CD4-positive, alpha-beta memory T cell (primary cell): ENCODE results near the gene MCTP2. TPM values are rescaled to one million over a fixed set of nuclear protein-coding genes. Genes with fewer than 3 reads are reported as not detected.

Experiments
- CTCF ChIA-PET: fragments of 350-600 bp; sonication (Branson Sonifier 250); formaldehyde crosslinking; loops from one replicate; lab custom pipeline; 2021; ENCODE audit warnings: inconsistent platforms; ENCODE audit not compliant: partially characterized antibody; lab: Charles Lee
- POLR2A ChIA-PET: fragments of 350-600 bp; sonication (Branson Sonifier 250); formaldehyde crosslinking; loops from one replicate; lab custom pipeline; 2021; ENCODE audit not compliant: partially characterized antibody; lab: Charles Lee
- DNase-seq, 5 donors: peaks; one replicate each; pipeline versions ENCODE4 v3.0.0 to v3.0.0-alpha.2; 2020 to 2022; ENCODE audit warnings: mixed read lengths in 1 of 5
- H3K27ac ChIP-seq: one replicate; pipeline ENCODE4 v1.7.0; 2013; ENCODE audit warnings: low read depth, low read length
- H3K27me3 ChIP-seq: 2 replicates; pipeline ENCODE4 v1.7.0; 2013; ENCODE audit warnings: mild to moderate bottlenecking, low read length, moderate library complexity; ENCODE audit not compliant: insufficient read depth
- H3K36me3 ChIP-seq: 2 replicates; pipeline ENCODE4 v1.7.0; 2013; ENCODE audit warnings: mild to moderate bottlenecking, low read length, moderate library complexity; ENCODE audit not compliant: insufficient read depth
- H3K4me1 ChIP-seq: 2 replicates; pipeline ENCODE4 v1.7.0; 2013; ENCODE audit warnings: mild to moderate bottlenecking, low read length, moderate library complexity; ENCODE audit not compliant: insufficient read depth
- H3K4me3 ChIP-seq, 2 donors: one replicate each; pipeline ENCODE4 v1.7.0; 2013; ENCODE audit warnings: low read length in 2 of 2, mild to moderate bottlenecking in 1 of 2
- H3K9me3 ChIP-seq, 2 donors: one replicate each; pipeline ENCODE4 v1.7.0; 2013; ENCODE audit warnings: low read length in 2 of 2, control low read depth in 1 of 2; ENCODE audit not compliant: control insufficient read depth in 1 of 2
- H3K27ac Mint-ChIP-seq, 7 donors: one replicate each; pipeline ENCODE4 v1.8.0; 2020 to 2021; ENCODE audit warnings: mixed read lengths in 7 of 7, mild to moderate bottlenecking in 6 of 7, inconsistent platforms in 3 of 7, moderate library complexity in 3 of 7
- H3K27me3 Mint-ChIP-seq, 2 donors: one replicate each; pipeline ENCODE4 v1.8.0; 2020 to 2021; ENCODE audit warnings: mixed read lengths in 2 of 2
- H3K36me3 Mint-ChIP-seq, 2 donors: one replicate each; pipeline ENCODE4 v1.8.0; 2020 to 2021; ENCODE audit warnings: mixed read lengths in 2 of 2, inconsistent platforms in 1 of 2, mild to moderate bottlenecking in 1 of 2
- H3K4me1 Mint-ChIP-seq, 4 donors: one replicate each; pipeline ENCODE4 v1.8.0; 2020 to 2021; ENCODE audit warnings: mixed read lengths in 4 of 4, mild to moderate bottlenecking in 1 of 4
- H3K4me3 Mint-ChIP-seq, 8 donors: one replicate each; pipeline ENCODE4 v1.8.0; 2020 to 2021; ENCODE audit warnings: mixed read lengths in 8 of 8, mild to moderate bottlenecking in 7 of 8, moderate library complexity in 6 of 8, inconsistent platforms in 3 of 8
- H3K9me3 Mint-ChIP-seq, 8 donors: one replicate each; pipeline ENCODE4 v1.8.0; 2020 to 2021; ENCODE audit warnings: mixed read lengths in 8 of 8, mild to moderate bottlenecking in 5 of 8, inconsistent platforms in 3 of 8, moderate library complexity in 1 of 8
- intact Hi-C: fragments of 100-400 bp; cut with micrococcal nuclease; formaldehyde crosslinking; loops from one replicate; pipeline ENCODE4 v1.15.1; 2023
- polyA plus RNA-seq, 2 donors: library from polyadenylated mRNA; unstranded; fragments of 300-500 nt; fragmentation: Illumina TruSeq; gene quantifications; one replicate each; pipeline ENCODE4 v1.2.3, GENCODE V29; 2021
- total RNA-seq, 2 experiments: library from RNA; stranded (reverse); gene quantifications; one replicate each; pipeline ENCODE4 v1.2.3, GENCODE V29; 2021

Gene MCTP2
- total and polyA plus RNA-seq, 4 experiments from 2014 or later = 2.0 to 19.6 (median 11.8) TPM

DNA sequence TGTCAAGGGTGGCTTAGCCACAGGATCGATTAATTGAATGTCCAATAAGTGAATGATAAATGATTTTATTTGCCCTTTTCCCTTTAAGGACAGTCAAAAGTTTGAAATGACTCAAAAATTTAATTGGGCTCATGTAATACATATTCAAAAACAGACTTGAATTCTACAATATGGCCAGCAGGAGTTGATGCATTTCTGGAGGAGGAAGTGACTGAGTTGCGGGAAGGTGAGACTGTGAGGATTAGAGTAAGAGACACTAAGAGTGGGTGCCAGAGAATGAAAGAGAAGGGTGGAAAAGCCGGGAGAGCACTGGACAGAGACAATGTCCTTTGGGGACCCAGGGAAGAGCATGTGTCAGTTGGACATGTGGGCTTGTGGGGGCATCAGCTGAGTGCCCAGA lies 83.3 kb downstream of the MCTP2 start:
- H3K4me1 Mint-ChIP-seq = peaks cover 0 to 2% (median 0%) of the 10 kb centered on the region in 4 donors
- H3K27me3 Mint-ChIP-seq = no peaks in the 10 kb centered on the region
- H3K27ac Mint-ChIP-seq = peak overlapping the region in 1 of 7 donors; percentile 18

DNA sequence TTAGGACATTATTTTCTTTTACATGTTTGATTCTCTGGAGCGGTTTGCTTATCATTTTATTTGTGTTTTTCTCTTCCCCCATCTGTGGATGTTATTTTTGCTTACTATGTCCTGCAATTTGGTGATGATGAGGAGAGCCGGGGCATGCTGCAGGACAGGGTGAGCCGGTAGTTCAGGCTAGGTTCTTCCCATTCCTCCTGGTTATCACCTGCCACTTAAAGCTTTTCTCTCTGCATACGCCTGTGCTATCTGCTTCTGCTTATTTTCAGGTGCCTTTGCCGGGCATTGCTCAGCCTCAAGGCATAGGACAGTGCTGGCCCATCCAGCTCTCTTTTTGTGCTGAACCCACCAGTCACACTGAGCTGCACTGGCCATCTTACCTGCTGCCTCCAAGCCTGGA lies 85.8 kb downstream of the MCTP2 start:
- Histone ChIP-seq H3K36me3 (no peaks in the 10 kb centered on the region), H3K4me3 (no peak overlapping the region), H3K27me3 (no peaks in the 10 kb centered on the region), H3K27ac (no peak overlapping the region), H3K9me3 (no peaks in the 10 kb centered on the region), H3K4me1 (no peaks in the 10 kb centered on the region)
- no peak for DNase-seq
- POLR2A ChIA-PET = no interaction called here
- peaks cover 3 to 30% of the 10 kb centered on the region in 2 donors for H3K36me3 Mint-ChIP-seq
- intact Hi-C loops = no loop called here
- H3K27ac Mint-ChIP-seq = peak overlapping the region in 1 of 7 donors; percentile 44
- peaks cover 0 to 2% (median 0%) of the 10 kb centered on the region in 4 donors for H3K4me1 Mint-ChIP-seq
- CTCF ChIA-PET = interaction anchor here (1.0 kb wide), 1 partner anchor 17 kb away, joined by 3 read pairs; no protein-coding TSS in a partner anchor
- peaks cover 0 to 2% (median 0%) of the 10 kb centered on the region in 8 donors for H3K9me3 Mint-ChIP-seq
- H3K4me3 Mint-ChIP-seq = no peak overlapping the region
- H3K27me3 Mint-ChIP-seq = no peaks in the 10 kb centered on the region

More for the DNA sequence above, 83.3 kb downstream of the MCTP2 start:
- Mint-ChIP-seq H3K9me3 (peaks cover 0 to 2% (median 0%) of the 10 kb centered on the region in 8 donors), H3K36me3 (peaks cover 3 to 28% of the 10 kb centered on the region in 2 donors), H3K4me3 (no peak overlapping the region)
- intact Hi-C loops = no loop called here
- ChIA-PET CTCF (interaction anchor here (2.8 kb wide), 1 partner anchor 9 kb away, joined by 14 read pairs; no protein-coding TSS in a partner anchor), POLR2A (no interaction called here)
- no peak overlapping the region for H3K27ac ChIP-seq
- no peaks in the 10 kb centered on the region for H3K27me3 ChIP-seq
- no peaks in the 10 kb centered on the region for H3K36me3 ChIP-seq
- H3K4me3 ChIP-seq = no peak overlapping the region
- no peaks in the 10 kb centered on the region for H3K9me3 ChIP-seq
- no peak for DNase-seq
- no peaks in the 10 kb centered on the region for H3K4me1 ChIP-seq

DNA sequence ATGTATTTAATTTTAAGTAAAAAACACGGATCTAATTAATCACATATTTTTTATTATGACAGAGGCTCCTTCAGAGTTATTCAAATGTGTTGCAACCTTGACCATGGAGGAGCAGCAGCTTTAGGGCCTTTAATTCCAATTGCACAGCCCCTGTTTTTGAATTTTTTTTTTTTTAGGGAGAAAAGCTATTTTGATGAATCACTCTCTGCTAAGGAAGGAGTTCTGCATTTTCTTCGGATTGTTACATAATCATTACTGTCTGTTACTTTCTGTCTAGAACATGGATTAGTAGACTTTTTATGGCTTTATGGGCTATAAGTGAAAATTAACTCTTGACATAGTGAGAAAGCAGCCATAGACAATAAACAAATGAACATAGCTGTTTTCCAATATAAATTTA lies 90.8 kb downstream of the MCTP2 start:
- H3K4me1 ChIP-seq = no peaks in the 10 kb centered on the region
- no peak overlapping the region for H3K27ac Mint-ChIP-seq
- H3K4me1 Mint-ChIP-seq = peaks cover 5 to 9% (median 7%) of the 10 kb centered on the region in 4 donors
- H3K4me3 Mint-ChIP-seq = no peak overlapping the region
- intact Hi-C loops = loop anchor here (5.0 kb wide), 1 partner anchor 1235 kb away; the partner anchor contains the start of gene RGMA
- H3K36me3 Mint-ChIP-seq = peaks cover 3 to 15% of the 10 kb centered on the region in 2 donors
- CTCF ChIA-PET = interaction anchor here (0.6 to 8.0 kb wide), 6 partner anchors 8 to 1292 kb away, joined by 3 to 246 read pairs (median 26); partner anchors contain the start of gene MCTP2
- no peaks in the 10 kb centered on the region for H3K9me3 ChIP-seq
- H3K27ac ChIP-seq = no peak overlapping the region
- POLR2A ChIA-PET = no interaction called here
- H3K9me3 Mint-ChIP-seq = peaks cover 0 to 2% (median 0%) of the 10 kb centered on the region in 8 donors
- DNase-seq = no peak
- no peak overlapping the region for H3K4me3 ChIP-seq
- H3K27me3 Mint-ChIP-seq = no peaks in the 10 kb centered on the region
- no peaks in the 10 kb centered on the region for H3K36me3 ChIP-seq
- H3K27me3 ChIP-seq = no peaks in the 10 kb centered on the region

DNA sequence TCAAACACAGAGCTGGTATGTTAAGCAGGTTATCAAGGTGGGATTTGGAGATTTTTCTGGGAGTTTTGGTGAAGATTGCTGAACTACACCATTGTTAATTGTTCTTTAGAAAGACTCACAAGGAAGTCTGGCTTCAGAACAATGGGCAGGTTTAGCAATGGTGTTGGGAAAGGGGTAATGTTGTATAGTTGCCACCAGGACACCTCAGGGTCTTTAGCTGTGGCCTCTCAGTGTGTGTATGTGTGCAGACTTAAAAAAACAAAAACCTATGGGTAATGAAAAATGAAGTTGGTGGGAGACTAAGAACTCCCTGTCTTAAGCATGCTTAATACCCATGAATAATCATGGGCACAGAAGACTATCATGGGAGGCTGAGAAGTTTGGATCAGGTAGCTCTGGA lies 91.7 kb downstream of the MCTP2 start:
- Histone ChIP-seq H3K27me3 (no peaks in the 10 kb centered on the region), H3K36me3 (no peaks in the 10 kb centered on the region), H3K4me3 (no peak overlapping the region), H3K9me3 (no peaks in the 10 kb centered on the region), H3K4me1 (no peaks in the 10 kb centered on the region), H3K27ac (no peak overlapping the region)
- Mint-ChIP-seq H3K4me3 (no peak overlapping the region), H3K27ac (peak overlapping the region in 2 of 7 donors; percentile 1 to 22), H3K9me3 (peaks cover 0 to 2% (median 0%) of the 10 kb centered on the region in 8 donors), H3K36me3 (peaks cover 3 to 11% of the 10 kb centered on the region in 2 donors), H3K27me3 (no peaks in the 10 kb centered on the region), H3K4me1 (peaks cover 5 to 9% (median 7%) of the 10 kb centered on the region in 4 donors)
- ChIA-PET POLR2A (interaction anchor here (1.6 kb wide), 1 partner anchor 159 kb away, joined by 11 read pairs; no protein-coding TSS in a partner anchor), CTCF (interaction anchor here (0.7 to 8.0 kb wide), 21 partner anchors 9 to 1293 kb away, joined by 3 to 246 read pairs (median 5); partner anchors contain the start of gene MCTP2)
- intact Hi-C loops = loop anchor here (5.0 kb wide), 1 partner anchor 1236 kb away; the partner anchor contains the start of gene RGMA
- DNase-seq = no peak

DNA sequence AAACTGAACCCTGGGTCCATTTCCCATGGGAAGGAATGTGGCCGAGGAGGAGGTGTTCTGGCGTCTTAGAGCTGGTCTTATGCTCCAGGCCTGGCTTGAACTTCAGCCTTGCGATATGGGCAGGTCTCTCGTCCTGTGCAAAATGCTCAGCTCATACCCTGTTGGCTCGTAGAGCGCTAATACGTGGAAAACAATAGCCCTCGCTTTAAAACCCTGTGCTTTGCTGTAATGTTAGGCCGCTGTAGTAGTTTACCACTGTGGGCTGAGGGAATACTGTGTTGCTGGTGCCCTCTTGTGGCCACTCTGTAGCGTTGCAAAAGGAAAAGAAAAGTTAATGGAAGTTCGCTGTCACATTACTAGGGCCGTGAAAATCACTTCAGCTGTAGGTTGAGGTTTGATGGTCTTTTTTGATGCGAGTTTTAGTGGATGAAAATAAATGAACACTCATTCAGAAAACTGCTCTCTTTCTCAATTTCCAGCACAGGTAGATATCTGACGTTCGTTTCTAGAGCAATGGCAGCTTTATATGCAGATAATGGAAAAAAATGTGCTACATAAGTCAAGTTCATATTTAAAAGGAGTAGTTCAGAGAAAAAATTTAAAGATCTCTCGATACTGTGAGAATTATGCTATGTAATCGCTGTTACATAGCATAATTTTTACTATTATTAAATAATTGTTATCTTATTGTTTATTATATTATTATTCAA lies 92.9 kb downstream of the MCTP2 start:
- H3K27ac Mint-ChIP-seq = peak overlapping the region in 4 of 7 donors; percentile 52 to 74 (median 57)
- ChIA-PET POLR2A (interaction anchor here (0.6 to 1.6 kb wide), 2 partner anchors 160 to 1237 kb away, joined by 3 to 11 read pairs; no protein-coding TSS in a partner anchor), CTCF (interaction anchor here (0.6 to 8.0 kb wide), 30 partner anchors 9 to 1295 kb away, joined by 3 to 246 read pairs (median 4); partner anchors contain the start of gene MCTP2)
- DNase-seq = peak; percentile 38 to 55 (median 45)
- no peaks in the 10 kb centered on the region for H3K9me3 Mint-ChIP-seq
- H3K36me3 Mint-ChIP-seq = peaks cover 1 to 7% of the 10 kb centered on the region in 2 donors
- no peaks in the 10 kb centered on the region for H3K4me1 ChIP-seq
- H3K27me3 Mint-ChIP-seq = no peaks in the 10 kb centered on the region
- intact Hi-C loops = loop anchor here (1.0 to 5.0 kb wide), 3 partner anchors 93 to 1294 kb away; partner anchors contain the start of genes MCTP2 and RGMA
- peaks cover 5 to 9% (median 6%) of the 10 kb centered on the region in 4 donors for H3K4me1 Mint-ChIP-seq
- H3K36me3 ChIP-seq = no peaks in the 10 kb centered on the region
- H3K4me3 ChIP-seq = no peak overlapping the region
- H3K27ac ChIP-seq = no peak overlapping the region
- no peak overlapping the region for H3K4me3 Mint-ChIP-seq
- H3K27me3 ChIP-seq = no peaks in the 10 kb centered on the region
- no peaks in the 10 kb centered on the region for H3K9me3 ChIP-seq

DNA sequence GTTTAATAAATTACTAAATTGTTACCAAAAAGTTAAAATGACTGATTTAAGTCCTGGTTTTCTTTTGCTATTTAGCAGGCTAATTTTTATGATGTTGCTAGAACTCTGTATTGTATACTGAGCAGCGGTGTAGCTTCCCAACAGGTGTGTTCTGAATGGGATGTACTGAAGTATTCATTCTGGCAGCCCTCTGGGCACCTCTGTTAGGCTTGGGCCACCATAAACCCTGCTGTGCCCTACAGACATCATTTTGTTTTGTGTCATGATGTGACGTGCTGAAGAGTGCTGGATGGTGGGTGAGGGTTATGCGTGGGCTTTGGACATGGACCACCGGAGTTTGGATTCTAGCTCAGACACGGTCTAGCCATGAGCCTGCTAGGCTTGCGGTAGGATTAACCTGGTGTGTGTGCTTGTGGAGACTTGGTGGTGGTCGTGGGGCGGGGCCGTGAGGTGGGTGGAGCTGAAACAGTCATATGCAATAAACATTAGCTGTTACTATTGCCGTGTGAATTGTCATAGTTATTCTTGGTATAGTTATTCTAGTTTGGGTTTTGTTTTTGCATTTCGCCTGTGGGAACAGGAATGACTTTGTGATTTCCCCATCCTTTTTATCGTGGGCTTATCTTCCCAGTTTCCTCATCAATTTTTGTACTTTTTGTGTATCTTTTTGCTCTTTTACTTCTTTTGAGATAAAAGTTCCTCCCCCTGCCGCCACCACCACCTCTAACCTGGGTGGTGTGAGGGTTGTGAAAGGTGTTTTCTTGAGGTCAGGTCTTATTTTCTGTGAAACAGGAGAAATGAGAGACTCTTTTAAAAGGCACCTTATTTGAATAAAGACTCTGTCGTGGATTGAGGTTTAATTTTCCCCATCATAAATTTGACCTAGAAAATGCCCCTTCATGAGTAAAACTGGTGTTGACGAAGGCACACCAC lies 93.7 kb downstream of the MCTP2 start:
- peak in 2 of 5 donors; percentile 11 to 18 for DNase-seq
- no peaks in the 10 kb centered on the region for H3K36me3 ChIP-seq
- H3K4me3 ChIP-seq = no peak overlapping the region
- Mint-ChIP-seq H3K4me3 (peak overlapping the region in 1 of 8 donors; percentile 36), H3K27me3 (no peaks in the 10 kb centered on the region), H3K4me1 (peaks cover 5 to 9% (median 6%) of the 10 kb centered on the region in 4 donors), H3K27ac (no peak overlapping the region), H3K36me3 (peaks cover 8 to 11% of the 10 kb centered on the region in 2 donors), H3K9me3 (no peaks in the 10 kb centered on the region)
- POLR2A ChIA-PET = interaction anchor here (0.6 kb wide), 1 partner anchor 1237 kb away, joined by 3 read pairs; no protein-coding TSS in a partner anchor
- no peaks in the 10 kb centered on the region for H3K9me3 ChIP-seq
- intact Hi-C loops = loop anchor here (1.0 to 5.0 kb wide), 3 partner anchors 94 to 1295 kb away; partner anchors contain the start of genes MCTP2 and RGMA
- H3K27ac ChIP-seq = no peak overlapping the region
- CTCF ChIA-PET = interaction anchor here (0.7 to 8.0 kb wide), 18 partner anchors 8 to 1295 kb away, joined by 3 to 246 read pairs (median 6); partner anchors contain the start of gene MCTP2
- H3K27me3 ChIP-seq = no peaks in the 10 kb centered on the region
- H3K4me1 ChIP-seq = no peaks in the 10 kb centered on the region
